GM21360 (cell line): ENCODE data around the gene TCF20.

Experiments used
- ATAC-seq: cut with Tn5 transposase; IDR thresholded peaks from one replicate; pipeline ENCODE4 v1.9.1; 2021; ENCODE audit warnings: mild to moderate bottlenecking, moderate library complexity; ENCODE audit not compliant: unreplicated experiment

TCF20 gene

DNA sequence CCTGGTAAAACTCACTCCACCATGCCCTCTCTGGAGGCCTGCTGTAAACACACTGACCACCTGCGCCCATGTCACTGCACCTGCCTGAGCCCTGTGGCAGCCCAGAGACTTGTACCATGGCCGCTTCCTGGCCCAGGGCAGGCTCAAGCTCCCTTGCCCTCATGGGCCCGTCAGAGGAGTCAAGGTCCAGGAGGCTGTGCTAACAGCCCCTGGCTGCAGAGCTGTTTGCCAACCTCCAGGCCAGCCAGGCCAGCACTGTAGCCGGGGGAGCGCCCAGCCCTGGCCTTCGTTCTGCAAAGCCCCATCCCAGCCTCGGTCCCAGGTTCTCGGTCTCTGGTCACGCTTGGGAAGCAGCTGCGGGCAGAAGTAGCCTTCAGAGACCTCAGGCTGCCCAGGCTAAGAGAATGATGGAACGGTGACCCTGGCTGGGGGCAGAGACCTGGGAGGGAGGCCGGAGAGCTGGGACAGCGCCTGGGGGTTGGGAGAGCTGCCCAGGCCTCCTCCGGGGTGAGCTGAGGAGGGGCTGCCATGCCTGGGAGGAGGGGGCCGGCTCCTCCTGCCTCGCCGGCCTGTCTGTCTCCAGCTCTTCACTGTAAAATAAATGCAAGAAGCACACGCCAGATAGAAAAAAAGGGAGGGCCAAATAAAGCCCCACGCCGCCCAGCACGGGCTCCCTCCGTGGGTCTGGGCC is 11.9 kb upstream of the TCF20 start:
- no peak for ATAC-seq

DNA sequence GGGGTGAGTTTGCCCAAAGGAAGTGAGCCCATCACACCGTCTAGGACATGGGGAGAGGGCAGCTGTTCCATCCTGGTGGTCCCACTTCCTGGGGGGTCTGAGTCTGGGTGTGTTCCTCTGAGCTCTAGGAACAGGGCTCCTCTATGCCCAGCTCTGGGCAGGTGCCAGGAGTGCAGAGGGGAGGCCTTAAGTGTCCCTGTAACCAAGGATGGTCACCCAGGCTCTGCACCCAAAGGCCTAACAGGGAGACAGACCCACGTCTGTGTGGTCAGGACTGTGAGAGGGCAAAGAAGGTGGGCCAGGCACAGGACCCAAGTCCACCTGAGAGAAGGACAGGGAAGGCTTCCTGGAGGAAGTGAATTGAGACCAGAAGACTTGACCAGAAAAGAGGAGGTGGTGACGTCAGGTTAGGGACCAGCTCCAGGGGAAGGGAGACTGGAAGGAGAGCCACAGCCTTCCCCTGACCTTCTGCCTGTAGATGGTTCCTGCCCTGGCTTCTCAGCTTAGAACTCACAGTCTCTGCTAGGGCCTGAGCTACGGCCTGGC is 11.3 kb upstream of the TCF20 start:
- no peak for ATAC-seq

DNA sequence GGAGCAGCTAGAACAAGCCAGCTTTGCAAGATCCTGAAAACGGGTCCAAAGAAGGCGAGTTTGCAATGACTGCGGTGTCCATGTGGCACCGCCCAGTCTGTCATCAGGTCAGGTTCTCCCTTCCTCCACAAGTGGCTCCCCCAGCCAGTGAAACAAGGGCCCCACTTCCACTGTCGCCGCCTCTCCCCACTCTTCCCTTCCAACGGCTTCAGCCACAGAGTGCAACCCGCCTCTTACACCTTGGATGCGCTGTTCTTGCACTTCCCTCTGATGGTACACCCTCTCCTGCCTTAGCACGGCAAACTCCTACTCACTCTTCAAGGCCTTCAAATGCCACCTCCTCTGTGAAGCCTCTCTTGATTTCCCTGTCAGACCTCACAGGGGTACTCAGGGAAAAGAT is 10.8 kb upstream of the TCF20 start:
- no peak for ATAC-seq

DNA sequence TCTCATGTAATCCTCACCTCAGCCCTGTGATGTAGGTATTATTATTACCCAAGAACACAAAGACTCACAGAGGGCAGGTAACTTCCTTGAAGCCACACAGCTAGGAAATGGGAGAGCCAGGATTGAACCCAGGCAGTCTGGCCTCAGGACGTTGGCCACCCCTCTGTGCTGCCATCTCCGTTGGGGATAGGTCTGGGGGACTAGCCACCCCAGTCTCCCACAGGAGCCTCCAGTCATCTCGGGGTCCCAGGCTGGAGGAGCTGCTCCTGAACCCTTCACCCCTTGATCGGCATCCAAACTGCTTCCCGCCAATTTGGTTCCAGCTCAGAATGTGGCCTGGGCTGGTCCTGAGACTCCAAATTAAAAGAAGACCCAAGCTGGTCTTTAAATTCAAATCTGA is 10.4 kb upstream of the TCF20 start:
- ATAC-seq = no peak

DNA sequence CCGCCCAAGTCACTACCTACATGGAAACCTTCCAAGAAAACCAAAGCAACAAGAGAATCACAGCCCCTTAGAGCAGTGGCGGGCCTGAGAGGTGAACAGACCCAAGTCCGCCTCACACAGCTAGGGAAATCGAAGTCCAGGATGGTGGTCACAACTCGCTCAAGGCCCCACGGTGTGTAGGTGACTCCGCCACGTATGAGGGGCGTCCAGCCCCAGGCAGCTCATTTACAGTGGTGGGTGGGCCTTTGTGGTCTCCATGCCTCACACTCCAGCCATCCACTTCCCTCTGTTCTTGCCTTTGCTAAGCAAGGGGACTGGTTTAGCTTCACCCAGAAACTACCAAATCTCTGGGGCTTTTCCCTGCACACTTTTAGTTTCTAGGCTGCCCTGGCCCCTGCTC is 9.7 kb upstream of the TCF20 start:
- no peak for ATAC-seq

DNA sequence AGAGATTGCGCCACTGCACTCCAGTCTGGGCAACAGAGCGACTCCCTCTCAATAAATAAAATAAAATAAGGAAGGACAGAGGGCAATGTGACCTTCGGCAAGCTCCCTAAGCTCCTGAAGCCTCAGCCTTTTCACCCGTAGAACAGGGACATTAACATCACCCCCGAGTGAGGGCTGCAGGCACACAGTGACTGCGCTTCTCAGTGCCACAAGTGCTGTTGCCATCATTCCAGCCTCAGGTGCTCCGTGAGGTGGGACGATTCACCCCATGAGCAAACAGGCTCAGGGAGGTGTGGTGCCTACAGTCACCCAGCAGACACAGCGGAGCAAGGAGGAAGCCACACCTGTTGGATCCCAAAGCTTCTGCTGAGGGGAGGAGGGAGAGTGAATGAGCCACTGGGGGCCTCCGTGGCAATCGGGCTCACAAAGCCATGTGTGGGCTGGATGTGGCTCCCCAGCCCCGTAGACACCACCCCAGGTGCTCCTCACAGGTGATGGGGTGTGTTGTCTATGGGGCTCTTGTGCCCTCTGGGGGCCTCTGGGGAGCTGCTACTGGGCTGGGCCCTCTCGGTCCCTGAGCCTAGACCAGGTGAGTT is 9.1 kb upstream of the TCF20 start:
- ATAC-seq = no peak

DNA sequence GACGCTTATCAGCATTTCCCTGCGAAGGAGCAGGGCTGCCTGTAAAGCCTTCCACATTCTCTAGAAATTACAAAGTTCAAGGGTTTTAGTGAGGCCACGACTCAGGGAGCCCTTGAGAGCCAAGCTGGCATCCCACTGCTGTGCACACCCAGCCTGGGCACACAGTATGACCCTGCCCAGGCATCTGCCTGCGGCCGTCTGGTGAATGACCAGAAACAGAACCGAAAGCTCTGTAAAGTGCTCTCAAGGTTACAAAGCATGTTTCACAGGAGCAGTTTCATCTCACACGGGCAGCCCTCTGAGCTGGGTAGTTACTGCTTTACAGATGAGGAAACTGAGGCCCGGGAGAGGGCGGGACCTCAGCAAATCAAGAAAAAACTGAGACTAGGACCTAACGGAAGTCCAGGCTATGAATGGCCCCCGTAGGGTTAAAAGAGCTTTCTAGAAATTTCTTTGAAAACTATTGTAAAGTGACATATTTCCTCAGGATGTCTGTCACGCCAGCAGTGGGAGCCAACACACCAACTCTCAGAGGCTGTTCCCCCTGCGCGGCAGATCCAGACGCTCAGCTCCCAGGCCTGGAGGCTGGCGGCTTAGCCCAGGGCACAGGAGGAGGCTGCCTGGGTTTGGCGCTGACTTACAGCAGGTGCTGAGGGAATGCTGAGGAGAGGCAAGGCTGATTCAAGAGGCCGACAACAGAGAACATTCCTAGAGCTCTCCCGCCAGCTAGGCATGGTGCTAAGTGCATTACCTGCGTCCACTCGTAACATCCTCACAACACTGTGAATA is 7.7 kb upstream of the TCF20 start:
- no peak for ATAC-seq

DNA sequence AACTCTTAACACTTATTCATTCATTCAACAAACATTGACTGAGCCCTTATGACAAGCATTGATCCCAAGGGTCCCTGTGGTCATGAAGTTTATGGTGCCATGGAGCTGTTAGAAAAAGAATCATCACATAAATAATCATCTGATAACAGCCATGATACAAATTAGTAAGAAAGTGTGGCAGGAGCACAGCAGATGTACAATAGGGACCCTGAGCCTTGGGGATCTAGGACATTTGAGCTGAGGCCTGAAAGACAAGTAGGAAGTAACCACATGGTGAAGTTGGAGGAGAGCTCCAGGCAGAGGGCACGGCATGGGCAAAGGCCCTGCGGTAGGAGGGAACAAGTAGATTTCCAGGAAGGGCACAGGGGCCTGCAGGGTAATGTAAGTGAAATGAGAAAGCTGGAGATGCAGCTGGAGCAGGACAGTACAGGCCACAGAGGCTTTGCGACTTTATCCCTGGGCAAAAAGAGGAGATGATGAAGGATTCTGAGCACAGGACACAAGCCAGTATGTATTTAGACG is 6.8 kb upstream of the TCF20 start:
- no peak for ATAC-seq

DNA sequence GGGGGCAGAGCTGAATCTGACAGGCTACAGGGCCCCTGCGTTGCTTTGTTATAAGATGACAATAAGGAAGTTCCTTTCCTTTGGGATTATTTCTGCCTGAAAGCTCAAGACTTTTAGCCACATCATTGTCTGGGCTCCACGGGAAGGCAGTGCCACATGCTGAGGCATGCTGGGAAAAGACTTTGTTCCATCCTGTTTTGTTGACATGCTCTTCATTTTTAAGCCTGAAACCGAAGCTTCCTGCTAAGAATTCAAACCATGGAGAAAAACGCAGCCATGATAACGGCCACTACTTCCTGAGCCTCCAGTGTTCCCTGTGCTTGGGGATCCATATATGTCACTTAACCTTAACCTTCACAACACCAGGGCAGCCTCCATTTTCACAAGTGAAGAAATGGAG is 5.5 kb upstream of the TCF20 start:
- no peak for ATAC-seq

DNA sequence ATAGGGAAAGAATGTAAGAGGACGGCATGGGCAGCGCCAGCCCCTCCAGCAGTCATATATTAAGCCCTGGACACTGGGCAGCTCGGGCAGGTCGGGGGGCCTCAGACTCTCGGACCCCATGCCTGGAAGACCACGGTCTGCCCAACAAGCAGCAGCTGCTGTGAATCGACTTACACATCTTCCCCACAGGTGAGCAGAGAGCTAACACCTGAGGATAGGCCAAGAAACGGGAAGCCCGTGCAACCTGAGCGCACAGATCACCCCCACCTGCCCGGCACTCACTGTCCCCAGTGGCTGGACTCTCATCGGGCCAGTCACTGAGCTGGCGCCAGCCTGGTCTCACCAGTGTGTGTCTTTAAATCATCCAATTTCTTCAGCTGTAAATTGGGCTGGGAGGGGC is 4.7 kb upstream of the TCF20 start:
- no peak for ATAC-seq

DNA sequence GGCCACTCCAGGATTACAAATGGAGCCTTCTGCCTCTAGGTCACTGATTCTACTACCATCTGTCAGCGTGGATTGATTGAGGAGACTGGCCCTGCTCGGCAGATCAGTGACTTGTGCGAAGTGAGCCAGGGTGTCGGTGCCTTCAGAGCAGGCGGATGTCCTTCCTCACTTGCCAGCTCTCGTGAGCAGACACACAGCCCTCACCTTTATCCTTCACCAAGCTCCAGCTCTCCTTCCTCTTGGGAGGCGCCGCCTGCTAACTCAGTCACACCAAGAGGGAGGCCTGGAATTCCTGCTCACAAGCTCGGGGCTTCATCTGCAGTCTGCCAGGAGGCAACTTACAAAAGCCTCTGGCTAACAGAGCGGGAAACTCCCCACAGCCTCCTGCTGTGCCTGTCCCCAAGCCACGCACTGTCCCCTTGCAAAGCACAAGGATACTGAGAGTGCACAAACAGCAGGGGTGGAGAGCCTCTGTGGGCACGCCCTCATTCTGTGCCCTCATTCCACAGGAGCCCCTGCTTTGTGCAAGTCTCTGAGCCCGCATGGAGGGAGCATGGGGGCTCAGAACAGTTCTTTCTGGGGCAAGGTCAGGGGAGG is 3.5 kb upstream of the TCF20 start:
- no peak for ATAC-seq

DNA sequence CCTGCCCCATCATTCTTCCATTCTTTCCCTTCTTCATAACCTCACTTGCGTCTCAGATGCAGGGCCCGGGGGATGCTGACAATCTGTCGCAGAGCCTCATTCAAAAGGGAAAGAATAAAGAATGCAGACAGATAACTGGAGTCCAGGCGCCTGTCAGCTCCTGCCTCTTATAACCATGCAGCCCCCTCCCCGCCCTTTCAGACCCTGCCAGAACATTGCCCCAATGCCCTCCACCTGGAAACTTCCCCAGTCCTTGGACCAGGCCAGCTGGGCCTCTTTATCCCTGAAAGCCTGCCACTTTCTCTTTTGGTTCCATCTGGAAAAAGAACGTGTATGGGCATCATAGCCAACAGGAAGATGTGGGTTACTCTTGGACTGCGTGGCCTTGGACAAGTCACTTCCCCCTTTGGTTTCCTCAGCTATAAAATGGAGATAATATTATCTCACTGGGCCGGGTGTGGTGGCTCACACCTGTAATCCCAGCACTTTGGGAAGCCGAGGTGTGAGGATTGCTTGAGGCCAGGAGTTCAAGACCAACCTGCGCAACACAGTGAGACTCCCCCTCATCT is 2.1 kb upstream of the TCF20 start:
- no peak for ATAC-seq

DNA sequence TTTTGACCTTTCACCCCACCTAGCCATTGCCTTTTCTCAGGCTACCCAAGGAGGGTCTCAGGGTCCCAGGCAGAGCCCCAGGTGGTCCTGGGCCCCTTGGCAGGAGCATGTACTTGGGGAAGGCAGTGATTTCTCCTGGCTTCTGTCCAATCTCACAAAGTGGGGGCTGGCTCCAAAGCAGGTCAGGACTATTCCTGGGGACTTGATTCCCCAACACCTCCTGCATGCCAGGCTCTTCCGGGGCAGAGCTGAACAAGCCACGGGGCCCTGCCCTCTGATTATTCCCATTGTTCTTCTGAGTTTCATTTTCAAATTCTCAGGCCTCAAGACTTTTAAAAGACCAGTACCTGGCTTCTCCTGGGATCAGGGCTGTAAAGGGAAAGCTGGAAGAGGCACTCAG is 1.5 kb upstream of the TCF20 start:
- ATAC-seq = no peak

DNA sequence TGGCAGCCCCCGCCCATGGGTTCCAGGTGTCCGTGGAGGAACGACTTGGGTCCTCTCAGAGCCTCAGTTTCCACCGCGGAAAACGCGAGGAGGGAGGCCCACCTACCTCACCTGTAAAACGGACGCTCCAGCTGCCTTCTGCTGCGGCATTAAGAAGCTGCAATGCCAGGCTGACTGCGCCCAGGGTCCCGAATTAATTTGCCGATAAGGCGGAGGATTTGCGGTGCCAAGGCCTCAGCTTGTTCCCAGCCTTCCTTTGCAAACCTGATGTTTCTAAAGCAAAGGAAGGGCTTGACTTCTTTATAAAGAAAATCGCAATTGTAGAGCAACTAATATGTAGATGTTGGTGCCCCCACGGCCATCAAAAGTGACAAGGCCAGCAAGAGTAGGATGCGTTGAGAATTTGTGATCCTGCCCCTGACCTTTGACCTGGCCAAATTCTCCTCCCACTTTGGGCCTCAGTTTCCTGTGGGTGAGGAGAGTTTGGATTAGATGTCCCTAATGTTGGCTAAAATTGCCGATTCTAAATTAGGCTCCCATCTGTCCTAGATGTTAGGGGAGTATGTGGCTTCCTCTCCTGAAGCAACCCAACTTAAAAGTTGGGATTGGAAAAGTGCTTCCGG is 849 bp upstream of the TCF20 start:
- ATAC-seq = no peak

DNA sequence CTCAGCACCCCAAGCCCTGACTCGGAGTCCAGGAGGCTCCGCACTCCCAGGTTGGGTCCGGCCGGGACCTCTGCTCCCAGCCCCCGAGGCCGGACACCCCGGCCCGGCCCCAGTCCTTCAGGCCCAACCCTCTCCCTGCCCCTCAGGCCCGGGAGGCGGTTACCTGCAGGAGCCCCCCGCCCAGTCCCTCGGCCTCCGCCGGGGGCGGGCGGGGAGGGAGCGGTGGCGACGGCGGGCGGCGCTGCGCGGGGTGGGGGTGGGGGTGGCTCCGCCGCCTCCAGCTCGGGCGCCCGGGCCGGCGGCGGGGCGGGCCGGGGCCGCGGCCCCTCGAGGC is 310 bp downstream of the TCF20 start:
- ATAC-seq = peak; percentile 32

DNA sequence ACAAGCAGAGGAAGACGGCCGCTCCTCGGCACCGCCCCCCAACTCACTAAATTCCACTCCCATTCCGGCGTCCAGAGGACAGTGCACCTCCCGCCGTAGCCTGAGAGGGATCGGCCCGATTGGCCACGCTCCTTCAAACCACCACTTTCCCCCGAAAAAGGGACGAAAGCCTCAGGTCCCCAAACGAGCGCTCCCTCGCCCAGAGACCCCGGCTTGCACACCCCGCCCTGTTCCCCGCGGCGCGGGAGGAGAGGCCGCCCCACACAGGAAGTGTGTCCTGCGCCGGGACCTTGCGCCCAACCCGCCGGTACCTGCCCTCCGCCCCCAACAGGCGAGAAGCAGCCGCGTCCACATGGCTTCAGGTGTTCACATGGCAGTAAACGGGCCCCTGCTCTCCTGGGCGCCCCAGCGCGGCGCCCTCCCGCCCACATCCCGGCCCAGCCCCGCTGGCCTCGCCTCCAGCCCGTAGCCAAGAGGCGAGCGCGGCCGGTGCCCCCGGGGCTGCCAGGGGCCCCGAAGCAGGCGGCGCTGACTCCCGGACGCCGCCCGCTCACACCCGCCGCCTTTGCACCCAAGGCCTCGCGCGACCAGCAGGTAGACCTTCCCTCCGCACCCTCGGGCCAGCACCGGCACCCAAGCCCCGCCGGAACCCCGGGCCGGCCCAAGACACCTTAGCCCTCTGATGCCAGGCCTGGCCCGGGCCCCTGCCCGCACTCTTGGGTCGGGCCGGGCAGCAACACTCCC is 849 bp downstream of the TCF20 start:
- ATAC-seq = peak; percentile 46

DNA sequence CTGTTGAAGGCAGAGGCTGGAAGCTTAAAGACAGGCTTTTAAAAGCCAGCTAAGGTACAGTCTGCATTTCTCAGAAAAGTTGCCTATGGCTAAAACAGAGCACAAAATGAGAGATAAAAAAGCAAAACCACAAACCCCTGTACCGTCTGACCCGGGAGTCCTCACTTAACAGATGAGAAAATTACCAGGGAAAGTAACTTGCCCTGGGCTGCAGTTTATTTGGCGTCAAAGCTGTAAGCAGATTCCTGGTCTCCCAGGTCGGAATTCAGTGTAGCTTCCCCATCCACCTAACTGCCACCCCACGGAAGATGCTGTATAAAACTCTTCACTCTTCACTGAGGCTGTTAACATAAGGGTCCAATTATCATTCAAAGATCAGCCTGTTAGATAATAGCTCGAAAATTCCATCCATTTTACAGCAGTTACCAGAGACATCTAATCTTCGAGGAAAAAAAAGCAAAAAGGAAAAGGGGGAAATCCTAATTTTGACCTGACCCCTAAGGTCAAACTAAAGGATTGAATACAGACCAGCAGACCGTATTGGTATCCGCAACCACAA is 1.5 kb downstream of the TCF20 start:
- no peak for ATAC-seq

DNA sequence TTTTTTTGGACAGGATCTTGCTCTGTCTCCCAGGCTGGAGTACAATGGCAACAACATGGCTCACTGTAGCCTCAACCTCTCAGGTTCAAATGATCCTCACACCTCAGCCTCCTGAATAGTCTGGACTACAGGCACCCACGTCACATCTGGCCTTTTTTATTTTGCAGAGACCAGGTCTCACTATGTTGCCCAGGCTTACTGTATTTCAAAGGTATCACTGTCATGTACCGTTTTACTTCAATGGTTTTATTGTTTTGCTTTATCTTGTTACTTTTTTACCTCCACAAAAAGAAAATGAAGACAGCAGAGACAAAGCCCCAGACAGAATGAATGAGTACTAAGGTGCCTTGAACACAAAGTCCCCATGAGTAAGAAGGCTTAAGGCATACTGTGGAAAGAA is 5.1 kb downstream of the TCF20 start:
- ATAC-seq = no peak

DNA sequence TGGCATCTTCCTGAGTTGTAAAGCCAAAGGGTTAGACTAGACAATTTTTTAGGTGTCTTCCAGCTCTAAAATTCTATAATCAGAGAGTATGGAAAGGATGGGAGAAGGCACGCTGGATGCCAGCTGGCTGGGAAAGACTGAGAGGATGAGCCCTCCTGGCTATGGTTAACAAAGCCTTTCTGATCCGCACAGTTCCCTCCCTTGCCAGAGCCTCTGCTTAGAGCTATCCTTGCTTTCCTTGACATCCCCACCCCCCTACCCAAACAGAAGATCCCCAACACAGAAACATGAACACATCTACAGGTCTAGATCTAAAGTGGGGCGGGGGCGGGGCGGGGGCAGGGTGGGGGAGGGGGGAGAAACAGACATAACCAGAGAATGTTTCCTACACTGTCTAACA is 6.5 kb downstream of the TCF20 start:
- ATAC-seq = no peak

DNA sequence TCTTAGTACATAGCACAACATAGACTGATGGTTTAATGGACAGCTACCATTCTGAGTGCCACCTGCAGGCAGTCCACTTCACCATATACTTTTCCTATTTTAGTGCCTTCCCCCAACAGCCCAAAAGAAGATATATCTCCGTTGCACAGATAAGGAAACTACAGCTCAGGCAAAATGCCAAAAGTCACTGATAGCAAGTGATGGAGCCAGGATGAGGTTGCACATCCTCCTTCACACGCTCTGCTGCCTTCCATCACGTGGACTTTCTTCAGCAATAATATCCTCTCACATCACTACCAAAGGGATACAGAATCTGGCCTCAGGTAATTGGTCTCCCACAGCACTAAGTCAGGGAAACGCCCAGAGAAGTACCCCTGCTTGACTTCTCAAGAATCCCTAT is 7.5 kb downstream of the TCF20 start:
- ATAC-seq = no peak
